ENCODE data around the gene CTDSP2. TPM values are rescaled to one million over a fixed set of nuclear protein-coding genes. Genes with fewer than 3 reads are reported as not detected.

Gene CTDSP2
- total RNA-seq, 1 donor from 2014 or later, result 171 TPM

- H3K27ac Mint-ChIP-seq (ENCODE audit: unreplicated experiment), result peak overlapping the region; percentile 81
- H3K4me1 Mint-ChIP-seq (ENCODE audit: unreplicated experiment), result peaks cover 96% of the 10 kb centered on the region
- H3K27me3 Mint-ChIP-seq (ENCODE audit: unreplicated experiment), result no peaks in the 10 kb centered on the region
- no peaks in the 10 kb centered on the region for H3K9me3 Mint-ChIP-seq (ENCODE audit: unreplicated experiment)
- no peak for TF ChIP-seq CTCF (IDR thresholded peaks at IDR 0.05)
- H3K36me3 Mint-ChIP-seq (ENCODE audit: unreplicated experiment), result peaks cover 2% of the 10 kb centered on the region
- peak overlapping the region; percentile 46 for H3K4me3 Mint-ChIP-seq (ENCODE audit: unreplicated experiment)
- DNase-seq (ENCODE audit: extremely low spot score, unreplicated experiment), result no peak
Observed at GRCh38 chr12:57837864-57838562, 8.5 kb downstream of the CTDSP2 start.

GRCh38 chr12:57836442-57837375 is 9.8 kb downstream of the CTDSP2 start:
- H3K4me1 Mint-ChIP-seq (ENCODE audit: unreplicated experiment), result peaks cover 95% of the 10 kb centered on the region
- H3K36me3 Mint-ChIP-seq (ENCODE audit: unreplicated experiment), result no peaks in the 10 kb centered on the region
- H3K27me3 Mint-ChIP-seq (ENCODE audit: unreplicated experiment), result no peaks in the 10 kb centered on the region
- TF ChIP-seq CTCF (IDR thresholded peaks at IDR 0.05), result no peak
- peak overlapping the region; percentile 57 for H3K4me3 Mint-ChIP-seq (ENCODE audit: unreplicated experiment)
- H3K9me3 Mint-ChIP-seq (ENCODE audit: unreplicated experiment), result no peaks in the 10 kb centered on the region
- DNase-seq (ENCODE audit: extremely low spot score, unreplicated experiment), result peak; percentile 86
- peak overlapping the region; percentile 87 for H3K27ac Mint-ChIP-seq (ENCODE audit: unreplicated experiment)

GRCh38 chr12:57835366-57836288 is 10.9 kb downstream of the CTDSP2 start:
- DNase-seq (ENCODE audit: extremely low spot score, unreplicated experiment), result no peak
- H3K27me3 Mint-ChIP-seq (ENCODE audit: unreplicated experiment), result no peaks in the 10 kb centered on the region
- H3K4me3 Mint-ChIP-seq (ENCODE audit: unreplicated experiment), result peak overlapping the region; percentile 18
- no peak for TF ChIP-seq CTCF (IDR thresholded peaks at IDR 0.05)
- H3K36me3 Mint-ChIP-seq (ENCODE audit: unreplicated experiment), result no peaks in the 10 kb centered on the region
- H3K27ac Mint-ChIP-seq (ENCODE audit: unreplicated experiment), result peak overlapping the region; percentile 87
- peaks cover 91% of the 10 kb centered on the region for H3K4me1 Mint-ChIP-seq (ENCODE audit: unreplicated experiment)
- H3K9me3 Mint-ChIP-seq (ENCODE audit: unreplicated experiment), result no peaks in the 10 kb centered on the region

GRCh38 chr12:57834086-57834876 is 12.2 kb downstream of the CTDSP2 start:
- TF ChIP-seq CTCF (IDR thresholded peaks at IDR 0.05), result no peak
- H3K4me3 Mint-ChIP-seq (ENCODE audit: unreplicated experiment), result no peak overlapping the region
- H3K27ac Mint-ChIP-seq (ENCODE audit: unreplicated experiment), result peak overlapping the region; percentile 52
- H3K9me3 Mint-ChIP-seq (ENCODE audit: unreplicated experiment), result no peaks in the 10 kb centered on the region
- H3K27me3 Mint-ChIP-seq (ENCODE audit: unreplicated experiment), result no peaks in the 10 kb centered on the region
- no peaks in the 10 kb centered on the region for H3K36me3 Mint-ChIP-seq (ENCODE audit: unreplicated experiment)
- DNase-seq (ENCODE audit: extremely low spot score, unreplicated experiment), result no peak
- H3K4me1 Mint-ChIP-seq (ENCODE audit: unreplicated experiment), result peaks cover 85% of the 10 kb centered on the region
